NCI-H345 (cell line): ENCODE data around the gene CHIT1.

Experiments
- DNase-seq: peaks from one replicate; lab custom pipeline; 2025; lab: John Stamatoyannopoulos, UW

CHIT1 gene

GRCh38 chr1:203175237-203175826, 54.1 kb downstream of the CHIT1 start, which contains the start of gene MYBPH:
Gene MYBPH, minus strand, starts transcription at chr1:203175826. Its CDS starts 71 bp downstream, at chr1:203175755.
- no peak for DNase-seq

- no peak for DNase-seq
These were observed 55.0 kb downstream of the CHIT1 start for GRCh38 chr1:203174324-203174985.

GRCh38 chr1:203173566-203173965, 55.9 kb downstream of the CHIT1 start:
- peak; percentile 40 for DNase-seq

- DNase-seq: no peak
These were observed 56.4 kb downstream of the CHIT1 start for GRCh38 chr1:203173011-203173555.

GRCh38 chr1:203172184-203173010, 57.1 kb downstream of the CHIT1 start:
- peak; percentile 57 for DNase-seq

- DNase-seq: no peak
These were observed 57.9 kb downstream of the CHIT1 start for GRCh38 chr1:203171341-203172183.

- DNase-seq: no peak
These were observed 58.7 kb downstream of the CHIT1 start for GRCh38 chr1:203170625-203171330.

GRCh38 chr1:203169770-203170520, 59.5 kb downstream of the CHIT1 start:
- DNase-seq: no peak

GRCh38 chr1:203168991-203169390, 60.5 kb downstream of the CHIT1 start:
- no peak for DNase-seq

- DNase-seq: no peak
These were observed 61.2 kb downstream of the CHIT1 start for GRCh38 chr1:203168256-203168786.

GRCh38 chr1:203167913-203168200, 61.6 kb downstream of the CHIT1 start:
- no peak for DNase-seq

- no peak for DNase-seq
These were observed 62.2 kb downstream of the CHIT1 start for GRCh38 chr1:203167026-203167912.

- DNase-seq: no peak
These were observed 63.1 kb downstream of the CHIT1 start for GRCh38 chr1:203166192-203166940.
